Renal cortical epithelial cell (primary cell): ENCODE results near the gene ATP9A. TPM values are rescaled to one million over a fixed set of nuclear protein-coding genes. Genes with fewer than 3 reads are reported as not detected.

Source experiments
- DNase-seq: peaks from one replicate; pipeline ENCODE4 v3.0.0-alpha.2; 2011; ENCODE audit warnings: low read depth
- total RNA-seq: library from RNA; depleted of rRNA; stranded (reverse); fragments of >200 nt; gene quantifications from 2 replicates; pipeline ENCODE4 v1.2.3, GENCODE V29; 2014

ATP9A gene
- total RNA-seq, 1 donor from 2014 or later, result 60.6 TPM

DNA sequence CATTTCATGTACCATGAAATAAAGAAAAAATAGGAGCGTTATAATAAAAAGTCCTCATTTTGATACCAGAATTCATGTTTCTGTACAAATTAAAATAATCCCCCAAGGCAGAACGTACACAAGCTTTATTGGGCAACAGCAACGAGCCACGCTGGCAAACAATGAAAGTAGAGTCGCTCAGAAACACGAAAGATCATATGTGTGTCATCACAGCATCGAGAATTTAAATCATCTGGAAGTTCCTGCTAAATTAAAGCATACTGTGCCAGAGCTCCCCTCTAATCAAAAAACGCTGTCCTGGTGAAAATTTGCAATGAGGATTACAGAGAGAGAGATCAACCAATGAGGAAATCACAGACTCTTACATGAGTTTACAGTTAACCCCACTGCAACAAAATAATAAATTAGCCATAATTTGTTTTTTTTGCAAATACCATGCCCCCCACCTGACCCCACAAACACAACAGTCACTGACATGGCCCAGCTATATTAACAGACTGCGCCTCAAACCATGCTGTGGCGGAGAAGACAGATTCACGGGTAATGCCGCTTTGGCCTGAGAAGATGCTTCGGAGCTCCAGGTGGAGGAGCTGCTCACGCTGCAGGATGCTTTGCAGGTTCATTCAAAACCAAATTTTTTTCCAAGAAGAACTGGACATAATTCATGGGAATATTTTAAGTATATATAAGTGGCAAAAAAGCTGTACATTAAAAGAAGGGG, 171.4 kb downstream of the ATP9A start:
- DNase-seq, result no peak

DNA sequence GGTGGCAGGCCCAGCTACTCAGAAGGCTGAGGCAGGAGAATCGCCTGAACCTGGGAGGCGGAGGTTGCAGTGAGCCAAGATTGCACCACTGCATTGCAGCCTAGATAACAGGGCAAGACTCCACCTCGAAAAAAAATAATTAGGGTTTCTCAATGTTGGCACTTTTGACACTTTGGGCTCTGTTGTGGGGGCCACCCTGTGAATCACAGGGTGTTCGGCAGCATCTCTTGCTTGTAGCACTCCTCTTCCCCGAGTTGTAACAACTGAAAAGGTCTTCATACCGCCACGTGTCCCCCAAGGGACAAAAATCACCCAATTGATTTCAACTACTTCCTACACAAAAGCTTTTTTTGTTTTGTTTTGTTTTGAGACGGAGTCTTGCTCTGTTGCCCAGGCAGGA, 172.4 kb downstream of the ATP9A start:
- no peak for DNase-seq

DNA sequence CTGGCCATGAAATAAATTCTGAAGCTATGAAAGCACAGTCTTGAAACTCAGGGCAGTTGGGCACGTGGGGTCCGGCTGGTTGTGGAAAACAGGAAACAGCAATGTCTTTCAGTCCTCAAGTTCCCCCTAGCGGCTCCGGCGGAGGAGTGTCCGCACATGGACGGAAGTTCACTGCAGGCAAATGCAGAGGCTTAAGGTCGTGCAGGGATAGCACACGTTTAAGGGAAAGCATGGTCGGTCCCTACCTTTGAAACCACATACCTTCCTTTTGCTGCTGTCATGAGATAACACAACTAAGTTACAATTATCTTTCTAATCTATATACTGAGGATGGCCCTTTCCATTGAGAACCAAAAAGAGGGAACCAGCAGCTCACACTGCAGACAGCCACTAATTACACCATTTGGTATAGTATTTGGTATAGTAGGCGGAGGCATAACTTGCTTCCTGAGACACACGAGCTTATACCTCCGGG, 173.1 kb downstream of the ATP9A start:
- peak; percentile 77 for DNase-seq

DNA sequence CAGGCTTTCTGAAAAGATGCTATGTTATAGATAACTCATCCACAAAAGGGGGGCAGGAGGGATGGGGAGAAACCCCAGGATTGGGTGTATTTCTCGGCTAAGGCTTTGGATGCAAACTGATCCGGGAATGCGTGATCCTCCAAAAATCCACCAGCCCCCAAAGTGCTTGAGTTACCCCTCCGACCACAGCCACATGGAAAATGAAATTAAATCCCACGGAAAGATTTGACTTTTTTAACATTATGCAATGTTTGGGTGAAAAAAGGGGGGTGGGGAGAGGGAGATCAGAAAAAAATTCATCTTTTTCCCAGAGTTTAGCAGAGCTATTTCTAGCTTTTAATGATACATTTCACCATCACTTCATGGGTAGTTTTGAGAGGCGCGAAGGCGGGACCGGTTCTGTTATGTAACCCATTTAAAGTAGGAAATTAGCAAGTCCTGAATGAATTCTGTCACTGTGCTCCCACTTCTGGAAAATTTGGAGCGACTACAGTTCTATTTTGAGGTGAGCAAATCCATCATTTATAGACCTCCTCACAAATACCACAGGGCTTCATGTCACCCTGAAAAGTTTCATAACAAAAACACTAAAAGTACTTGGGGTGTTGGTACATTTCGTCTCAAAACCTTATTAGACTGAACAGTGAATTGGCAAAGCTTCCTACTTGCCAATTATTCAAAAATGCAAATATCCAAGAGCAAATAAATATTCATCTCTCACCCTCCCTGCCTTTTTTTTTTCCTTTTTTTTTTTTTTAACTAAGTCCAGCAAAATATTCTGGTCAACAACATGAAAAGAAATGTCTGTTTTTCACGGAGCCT, 173.7 kb downstream of the ATP9A start:
- no peak for DNase-seq

DNA sequence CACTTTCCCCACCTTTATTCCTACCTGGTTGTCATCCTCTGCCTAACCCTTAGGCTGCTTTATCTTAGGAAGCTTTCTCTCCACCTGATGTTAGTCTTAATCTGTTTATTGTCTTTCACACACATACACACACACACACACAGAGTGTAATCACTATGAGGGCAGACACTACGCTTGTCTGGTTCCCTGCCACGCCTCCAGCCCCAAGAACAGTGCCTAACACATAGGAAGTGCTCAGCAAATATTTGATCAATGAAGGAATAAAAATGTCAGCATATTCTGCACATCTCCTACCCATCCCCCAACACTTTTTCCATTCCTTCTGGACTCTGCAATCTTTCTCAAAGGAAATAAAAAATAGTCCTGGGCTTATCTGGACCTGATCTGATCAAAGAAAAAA, 174.6 kb downstream of the ATP9A start:
- no peak for DNase-seq

DNA sequence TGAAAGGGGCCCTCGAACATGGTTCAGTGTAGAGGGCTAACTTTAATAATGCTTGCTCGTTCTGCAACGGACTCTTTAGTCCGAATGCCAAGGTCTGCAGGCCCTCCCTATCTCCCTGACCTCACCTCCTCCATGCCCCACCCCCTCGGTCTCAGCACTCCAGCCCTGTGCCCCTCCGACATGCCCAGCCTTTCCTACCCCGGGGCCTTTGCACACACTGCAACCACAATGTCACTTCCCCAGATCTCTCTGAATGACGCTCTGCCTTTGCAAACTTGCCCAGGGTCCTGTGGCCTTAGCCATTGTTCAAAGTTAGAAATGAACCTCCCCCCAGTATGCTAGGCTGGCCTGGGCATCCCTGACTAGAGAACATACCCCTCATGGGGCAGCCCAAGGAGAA, 175.6 kb downstream of the ATP9A start:
- no peak for DNase-seq

DNA sequence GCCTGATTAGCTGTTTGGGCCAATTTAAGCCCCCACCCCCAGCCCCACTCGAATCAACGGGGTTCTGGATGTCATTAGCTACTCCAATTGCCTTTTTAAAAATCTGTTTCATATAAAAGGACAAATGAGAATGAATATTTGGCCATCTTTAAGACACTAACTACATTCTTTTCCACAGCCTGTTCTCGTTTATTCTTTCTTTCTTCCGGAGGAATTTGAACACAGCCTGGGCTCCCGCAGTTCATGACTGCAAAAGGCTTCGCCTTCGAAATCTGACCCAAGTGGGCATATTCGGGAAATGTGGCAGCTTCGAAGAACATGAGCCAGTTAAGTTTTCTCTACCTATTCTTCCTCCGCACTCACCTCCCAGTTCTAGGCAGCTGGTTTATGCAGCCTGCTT, 176.3 kb downstream of the ATP9A start:
- no peak for DNase-seq

DNA sequence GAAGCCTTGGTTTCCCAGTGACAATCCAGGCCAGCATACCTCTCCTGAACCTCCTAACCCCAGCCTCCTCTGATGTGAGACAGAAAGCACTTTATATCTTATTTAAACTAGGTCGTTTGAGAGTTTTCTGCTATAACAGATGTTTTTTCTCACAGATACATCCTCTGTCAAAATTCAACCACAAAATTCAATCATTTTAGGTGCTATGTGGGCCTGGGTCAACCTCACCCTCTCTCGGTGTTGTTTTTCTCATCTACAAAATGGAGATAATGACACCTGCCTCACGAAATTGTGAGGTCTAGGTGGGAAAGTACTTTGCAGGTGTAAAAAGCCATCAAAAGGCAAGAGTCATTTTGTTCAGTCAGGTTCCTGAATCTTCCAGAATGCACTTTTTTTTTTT, 179.4 kb downstream of the ATP9A start:
- no peak for DNase-seq

DNA sequence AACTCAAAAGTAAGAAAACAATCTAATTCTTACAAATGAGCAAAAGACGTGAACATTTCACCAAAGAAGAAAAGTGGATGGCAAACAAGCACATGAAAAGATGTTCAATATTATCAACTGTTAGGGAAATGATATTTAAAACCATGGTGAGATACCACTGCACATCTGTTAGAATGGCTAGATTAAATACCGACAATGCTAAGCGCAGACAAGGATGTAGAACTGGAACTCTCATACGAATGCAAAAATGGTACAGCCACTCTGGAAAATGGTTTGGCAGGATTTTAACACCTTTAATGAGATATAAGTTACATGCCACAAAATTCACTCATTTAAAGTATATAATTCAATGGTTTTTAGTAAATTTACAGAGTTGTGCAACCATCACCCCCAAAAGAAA, 181.0 kb downstream of the ATP9A start:
- DNase-seq, result no peak

DNA sequence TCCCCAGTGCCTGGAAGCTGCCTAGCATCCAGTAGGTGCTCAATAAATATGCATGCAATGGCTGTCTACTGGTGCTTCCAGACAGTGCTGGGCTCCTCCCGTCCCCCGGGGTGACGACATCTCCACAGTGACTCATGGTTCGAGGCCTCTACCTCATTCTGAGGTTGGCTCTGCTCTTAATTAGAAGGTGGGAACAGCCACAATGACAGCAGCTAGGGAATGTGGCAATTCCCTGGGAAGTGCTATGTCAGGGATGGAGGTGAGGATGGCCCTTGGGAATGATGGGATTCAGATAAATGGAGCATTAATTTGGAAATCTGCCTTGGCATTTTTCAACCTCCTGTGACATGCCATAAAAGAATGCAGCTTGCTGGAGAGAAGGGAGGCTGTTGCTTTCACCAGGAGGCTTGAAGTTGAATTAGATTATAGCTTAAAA, 182.2 kb downstream of the ATP9A start:
- peak; percentile 44 for DNase-seq

DNA sequence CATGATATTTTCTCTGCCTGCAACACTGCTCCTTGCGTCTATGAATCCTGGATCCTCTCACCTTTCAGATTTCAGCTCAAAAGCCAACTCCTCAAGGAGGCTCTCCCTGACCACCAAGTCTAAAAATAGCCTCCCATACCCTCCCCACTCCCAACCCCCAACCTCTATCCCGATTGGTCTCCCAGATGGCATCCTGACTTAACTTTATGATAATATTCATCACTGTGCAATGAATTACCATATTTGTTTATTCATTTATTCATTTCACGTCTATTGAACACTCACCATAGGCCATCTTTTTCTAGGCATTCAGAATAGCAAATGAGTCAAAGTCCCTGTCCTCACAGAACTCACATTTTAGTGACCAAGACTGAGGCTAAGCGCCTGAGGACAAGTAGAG, 183.0 kb downstream of the ATP9A start:
- DNase-seq, result no peak

DNA sequence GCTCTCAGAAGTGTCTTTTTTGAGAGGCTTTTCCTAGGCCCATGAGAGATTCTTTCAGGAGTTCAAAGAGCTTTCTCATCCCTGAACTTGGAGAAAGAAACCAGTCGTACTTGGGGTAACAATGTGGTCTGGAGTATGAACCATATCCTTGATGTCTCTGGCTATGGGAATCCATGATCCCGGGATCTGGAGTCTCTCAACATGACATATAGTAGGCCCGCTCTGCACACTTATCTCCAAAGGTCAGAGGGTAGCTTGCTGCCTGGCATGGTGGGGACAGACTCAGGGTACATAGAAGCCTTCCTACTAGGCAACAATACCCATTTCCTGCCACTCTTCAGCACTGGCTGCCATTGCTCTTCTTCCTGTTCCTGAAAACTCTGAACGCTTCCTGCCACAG, 183.5 kb downstream of the ATP9A start:
- DNase-seq, result no peak

DNA sequence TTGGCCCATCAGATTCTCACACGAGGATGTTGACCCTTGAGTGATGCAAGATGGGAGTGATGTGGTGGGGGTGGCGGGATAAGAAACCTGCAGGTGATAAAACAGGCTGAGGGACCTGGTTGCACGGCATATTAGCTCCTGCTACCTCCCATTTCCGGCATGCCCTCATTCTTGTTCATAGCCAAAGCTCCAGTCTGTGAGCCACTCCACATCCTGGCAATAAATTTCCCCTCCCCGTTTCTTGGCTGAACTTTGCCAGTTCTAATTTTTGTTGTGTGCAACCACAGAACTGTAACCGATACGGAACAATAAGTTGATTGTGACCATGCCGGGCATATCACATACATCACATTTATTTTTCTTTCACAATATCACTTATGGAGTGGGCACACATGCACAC, 184.1 kb downstream of the ATP9A start:
- DNase-seq, result no peak

DNA sequence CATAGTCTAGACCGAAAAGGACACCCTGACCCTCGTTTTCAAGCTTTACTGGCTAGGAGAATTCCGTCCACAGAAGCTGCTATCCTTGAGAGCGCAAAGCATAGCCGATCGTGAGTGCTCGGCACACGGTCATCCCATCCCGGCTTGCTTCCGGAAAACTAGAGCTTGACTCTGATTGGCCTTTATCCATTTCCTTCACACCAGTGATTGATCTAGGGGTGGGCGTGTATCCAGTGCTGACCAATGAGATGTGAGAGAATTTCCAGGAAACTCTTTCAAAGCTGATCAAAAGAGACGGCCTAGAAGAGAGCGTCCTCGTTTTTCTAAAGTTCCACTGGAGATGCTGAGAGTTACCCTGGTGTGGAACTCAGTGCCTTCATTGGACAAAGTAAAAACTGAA, 184.7 kb downstream of the ATP9A start:
- no peak for DNase-seq

DNA sequence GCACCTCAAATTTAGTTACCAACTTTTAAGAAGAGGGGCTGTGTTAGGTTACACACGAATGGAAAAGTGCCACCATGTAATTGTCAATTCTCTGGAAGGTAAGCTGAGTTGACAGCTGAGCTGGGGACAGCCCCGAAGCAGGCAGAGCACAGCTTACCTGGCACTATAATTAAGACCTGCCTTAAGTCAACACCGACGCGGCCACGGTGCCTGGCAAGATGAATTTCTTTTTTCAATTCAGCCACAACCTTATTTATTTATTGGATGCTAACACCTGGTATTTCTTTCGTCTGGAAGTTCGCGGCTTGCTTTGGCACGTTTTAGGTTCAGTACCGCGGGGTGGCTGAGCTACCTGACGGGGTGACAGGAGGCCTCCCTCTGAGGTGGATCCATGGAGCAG, 185.1 kb downstream of the ATP9A start:
- no peak for DNase-seq

DNA sequence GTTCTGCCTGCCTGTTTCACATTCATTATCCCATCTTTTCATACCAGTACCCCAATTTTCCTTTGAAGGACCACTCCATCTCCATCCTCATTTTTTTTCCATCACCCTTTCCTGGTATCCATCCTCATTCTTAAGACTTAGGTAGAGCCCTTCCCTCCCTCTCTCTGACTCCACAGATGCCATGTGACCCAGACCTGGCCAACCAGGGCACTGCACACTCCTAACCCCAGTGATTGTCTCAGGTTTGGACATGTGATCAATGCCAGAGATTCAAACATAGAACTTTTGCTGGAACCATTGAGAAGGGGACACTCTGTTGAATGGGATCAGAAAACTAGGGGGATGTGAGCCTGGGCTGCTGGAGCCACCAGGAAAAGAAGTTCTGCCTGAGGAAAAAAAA, 186.6 kb downstream of the ATP9A start:
- DNase-seq, result no peak

DNA sequence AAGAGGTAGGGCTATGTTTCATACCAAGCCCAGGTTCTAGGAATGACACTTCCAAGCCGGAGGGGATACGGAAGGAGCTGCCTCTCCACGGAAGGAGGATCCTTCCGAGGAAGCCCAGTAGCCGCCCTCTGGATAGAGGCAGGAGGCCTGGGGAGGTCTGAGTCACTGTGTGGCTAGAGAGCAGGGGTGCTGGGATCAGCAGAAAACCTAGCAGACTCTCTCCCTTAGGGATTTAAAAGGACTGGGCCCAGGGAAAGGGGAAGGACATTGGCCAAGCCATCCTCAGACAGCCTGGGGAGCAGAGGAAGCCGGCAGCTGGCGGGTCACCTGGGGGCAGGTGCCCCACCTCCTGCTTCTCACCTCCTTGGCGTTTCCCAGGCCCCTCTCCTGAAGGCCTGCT, 189.1 kb downstream of the ATP9A start:
- DNase-seq, result peak; percentile 17

DNA sequence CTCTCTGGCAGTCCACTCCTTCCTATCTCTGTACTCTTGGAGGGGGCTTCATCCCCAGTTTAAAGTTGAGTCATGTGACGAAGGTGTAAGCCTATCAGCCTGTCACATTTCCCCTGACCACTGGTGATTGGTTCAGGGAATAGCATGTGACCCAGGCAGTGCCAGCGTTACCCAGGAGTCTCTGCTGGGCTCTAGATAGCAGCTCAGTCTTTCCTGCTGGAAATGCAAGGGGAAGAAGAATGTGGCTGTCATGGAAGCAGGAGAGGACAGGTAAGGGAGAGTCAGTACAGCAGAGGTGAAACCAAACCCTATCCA, 190.1 kb downstream of the ATP9A start:
- no peak for DNase-seq

DNA sequence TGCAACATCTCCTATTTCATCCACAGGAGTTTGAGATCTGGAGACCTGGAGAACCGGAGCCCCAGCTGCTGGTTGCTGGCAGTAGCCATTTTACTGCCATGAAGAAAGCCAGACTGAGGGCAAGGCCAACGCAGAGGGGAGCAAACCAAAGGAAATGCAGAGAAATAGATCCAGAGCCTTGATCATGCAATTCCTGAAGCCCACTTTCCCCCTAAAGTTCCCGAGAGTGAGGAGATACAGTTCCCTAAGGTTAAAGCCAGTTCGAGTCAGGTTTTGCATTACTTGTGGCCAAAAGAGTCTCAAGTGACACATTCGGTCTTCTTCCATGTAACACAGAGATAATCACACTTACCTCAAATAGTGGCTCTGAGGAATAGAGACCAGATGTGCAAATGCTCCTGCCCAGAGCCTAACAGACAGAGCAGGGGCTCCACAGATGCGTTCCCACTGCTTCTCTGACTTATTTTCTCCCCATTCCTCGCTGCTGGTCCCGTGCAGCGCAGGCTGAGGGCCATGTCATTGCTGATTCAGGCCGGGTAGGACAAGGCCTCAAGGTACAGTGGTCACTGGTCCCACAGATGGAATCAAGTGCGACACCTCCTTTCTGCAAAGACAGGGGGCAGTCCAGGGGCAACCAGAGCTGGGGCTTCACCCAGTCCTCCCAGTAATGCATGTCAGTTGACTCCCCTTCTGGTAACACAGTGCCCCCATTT, 190.6 kb downstream of the ATP9A start:
- DNase-seq, result no peak

DNA sequence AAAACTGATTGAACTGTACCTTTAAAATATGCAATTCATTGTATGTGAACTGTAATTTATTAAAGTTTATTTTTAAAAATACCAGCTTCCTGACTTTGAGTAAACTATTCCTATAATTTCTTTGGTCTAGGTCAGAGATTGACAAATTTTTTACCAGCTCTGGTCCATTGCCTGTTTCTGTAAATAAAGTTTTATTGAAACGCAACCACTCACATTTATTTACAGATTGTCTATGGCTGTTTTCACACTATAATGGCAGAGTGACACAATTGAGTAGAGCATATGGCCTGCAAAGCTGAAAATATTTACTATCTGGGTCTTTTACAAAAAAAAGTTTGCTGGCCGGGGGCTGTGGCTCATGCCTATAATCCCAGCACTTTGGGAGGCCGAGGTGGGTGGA, 192.7 kb downstream of the ATP9A start:
- DNase-seq, result no peak

DNA sequence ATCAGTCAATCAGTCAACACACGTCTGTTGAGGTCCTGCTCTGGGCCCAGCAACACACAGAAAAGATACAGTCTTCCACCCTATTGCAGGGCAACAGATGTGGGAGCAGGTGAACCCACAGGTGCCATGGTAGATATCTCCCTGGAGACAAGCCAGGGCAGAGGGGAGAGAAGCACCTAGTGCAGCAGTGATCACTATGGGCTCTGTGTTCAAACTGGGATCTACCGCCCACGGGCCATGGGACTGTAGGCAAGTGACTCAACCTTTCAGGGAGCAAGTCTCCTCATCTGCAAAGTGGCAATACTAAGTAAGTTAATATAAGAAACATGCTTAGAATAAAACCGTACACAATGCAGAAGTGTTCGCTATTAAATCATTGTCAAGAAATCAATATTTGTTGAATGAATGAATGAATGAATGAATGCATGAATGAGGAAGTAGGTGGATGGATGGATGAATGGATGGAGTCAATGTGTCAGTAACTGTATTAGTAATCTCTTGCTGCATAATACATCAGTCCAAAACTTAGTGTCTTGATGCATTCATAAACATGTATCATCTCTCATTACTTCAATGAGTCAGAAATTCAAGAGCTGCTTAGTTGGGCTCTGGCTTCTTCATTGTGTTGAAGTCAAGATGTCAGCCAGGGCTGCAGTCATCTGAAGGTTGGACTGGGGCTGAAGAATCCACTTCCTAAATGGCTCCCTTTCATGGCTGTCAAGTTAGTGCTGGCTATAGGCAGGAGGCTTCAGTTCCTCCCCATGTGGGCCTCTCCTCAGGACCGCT, 193.7 kb downstream of the ATP9A start:
- no peak for DNase-seq
